Right lobe of liver (tissue), 6 donors: ENCODE measurements around the gene ZNF367. TPM values are rescaled to one million over a fixed set of nuclear protein-coding genes. Genes with fewer than 3 reads are reported as not detected.

ENCODE experiments used
- ATAC-seq, 4 donors: fragments of 200-7000 bp; cut with Tn5 transposase; one replicate each; pipeline ENCODE4 v1.9.1; 2020; ENCODE audit warnings: mild to moderate bottlenecking in 4 of 4, moderate library complexity in 4 of 4
- DNase-seq, 3 donors: peaks; one replicate each; pipeline ENCODE4 v3.0.0-alpha.2; 2020
- H3K27ac ChIP-seq, 3 donors: fragments of 200-600 bp; one replicate each; pipeline ENCODE4 v1.8.0; 2022
- H3K27me3 ChIP-seq, 2 donors: fragments of 200-600 bp; one replicate each; pipeline ENCODE4 v1.8.0; 2022
- H3K36me3 ChIP-seq, 4 donors: fragments of 200-600 bp; sonication (generic) in 1 of 4; one replicate each; pipeline versions ENCODE4 v1.5.1 to v1.8.0; 2017 to 2022; ENCODE audit warnings: control low read depth in 1 of 4
- H3K4me1 ChIP-seq, 4 donors: fragments of 200-600 bp; sonication (generic) in 1 of 4; one replicate each; pipeline versions ENCODE4 v1.5.1 to v1.8.0; 2017 to 2022; ENCODE audit warnings: control low read depth in 1 of 4
- H3K4me3 ChIP-seq, 3 donors: fragments of 200-600 bp; one replicate each; pipeline ENCODE4 v1.8.0; 2022
- H3K9me3 ChIP-seq, 4 donors: fragments of 200-600 bp; sonication (generic) in 1 of 4; one replicate each; pipeline versions ENCODE4 v1.5.1 to v1.8.0; 2017 to 2022; ENCODE audit warnings: control low read depth in 1 of 4
- POLR2A ChIP-seq: fragments of 450-650 bp; IDR thresholded peaks from one replicate; pipeline ENCODE4 v1.6.1; 2017; ENCODE audit warnings: antibody characterized with exemption, mild to moderate bottlenecking
- WGBS: methylation state at CpG from one replicate; pipeline ENCODE4 v1.1.6; 2018; ENCODE audit warnings: low coverage, low lambda C conversion rate; ENCODE audit not compliant: insufficient coverage; ENCODE audit errors: missing lambda C conversion rate; 5-methylcytosine and 5-hydroxymethylcytosine counted together
- intact Hi-C, 2 donors: fragments of 100-400 bp; cut with DNase I; formaldehyde crosslinking; loops; one replicate each; pipeline versions ENCODE4 v1.11.2 to v1.14.1; 2022
- total RNA-seq, 6 experiments: library from RNA; depleted of rRNA in 2 of 6; stranded (reverse); fragments of >200 nt in 2 of 6; fragmentation: NEBNext Ultra II Directional in 3 of 6; extraction: Animal tissue kit (Norgen Biotek cat#: 25700) in 3 of 6; gene quantifications; one replicate each; pipeline versions ENCODE4 v1.1.0 to v1.2.4, GENCODE V29; 2016 to 2023
- TF ChIP-seq, protein P1 (sequence below), 4 donors: fragments of 200-600 bp in 3 of 4; fragments of 450-650 bp in 1 of 4; IDR thresholded peaks; one replicate each; pipeline versions ENCODE4 v1.5.1 to v1.8.0; 2016 to 2022; ENCODE audit warnings: antibody characterized with exemption in 4 of 4, mild to moderate bottlenecking in 2 of 4
- donor health status: DM: no; HTN: yes; CAD: no.
- donor health status: DM: no; HTN: no; CAD: no.
- donor health status: DM: no; HTN: no; CAD: no.
- donor health status: DM: no; HTN: yes; CAD: no.
- donor health status: DM: no; HTN: yes; CAD: no.

Gene ZNF367
- total RNA-seq, 6 experiments from 2014 or later = 0.73 to 9.2 (median 2.6) TPM

- 90% methylated on average over 3 of the region's 3 CpGs for WGBS
- ATAC-seq (no peak), DNase-seq (no peak)
- TF ChIP-seq POLR2A = no peak
- TF ChIP-seq, protein P1, sequence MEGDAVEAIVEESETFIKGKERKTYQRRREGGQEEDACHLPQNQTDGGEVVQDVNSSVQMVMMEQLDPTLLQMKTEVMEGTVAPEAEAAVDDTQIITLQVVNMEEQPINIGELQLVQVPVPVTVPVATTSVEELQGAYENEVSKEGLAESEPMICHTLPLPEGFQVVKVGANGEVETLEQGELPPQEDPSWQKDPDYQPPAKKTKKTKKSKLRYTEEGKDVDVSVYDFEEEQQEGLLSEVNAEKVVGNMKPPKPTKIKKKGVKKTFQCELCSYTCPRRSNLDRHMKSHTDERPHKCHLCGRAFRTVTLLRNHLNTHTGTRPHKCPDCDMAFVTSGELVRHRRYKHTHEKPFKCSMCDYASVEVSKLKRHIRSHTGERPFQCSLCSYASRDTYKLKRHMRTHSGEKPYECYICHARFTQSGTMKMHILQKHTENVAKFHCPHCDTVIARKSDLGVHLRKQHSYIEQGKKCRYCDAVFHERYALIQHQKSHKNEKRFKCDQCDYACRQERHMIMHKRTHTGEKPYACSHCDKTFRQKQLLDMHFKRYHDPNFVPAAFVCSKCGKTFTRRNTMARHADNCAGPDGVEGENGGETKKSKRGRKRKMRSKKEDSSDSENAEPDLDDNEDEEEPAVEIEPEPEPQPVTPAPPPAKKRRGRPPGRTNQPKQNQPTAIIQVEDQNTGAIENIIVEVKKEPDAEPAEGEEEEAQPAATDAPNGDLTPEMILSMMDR (IDR thresholded peaks at IDR 0.05) = no peak
- intact Hi-C loops = no loop called here
- no peaks in the 10 kb centered on the region for H3K9me3 ChIP-seq
- H3K36me3 ChIP-seq = no peaks in the 10 kb centered on the region
- H3K4me1 ChIP-seq = peaks cover 0 to 8% (median 0%) of the 10 kb centered on the region in 4 donors
- H3K4me3 ChIP-seq = no peak overlapping the region
- peak overlapping the region in 1 of 3 donors; percentile 30 for H3K27ac ChIP-seq
- H3K27me3 ChIP-seq = no peaks in the 10 kb centered on the region
These were observed 18.9 kb downstream of the ZNF367 start for GRCh38 chr9:96399325-96399633.

DNA sequence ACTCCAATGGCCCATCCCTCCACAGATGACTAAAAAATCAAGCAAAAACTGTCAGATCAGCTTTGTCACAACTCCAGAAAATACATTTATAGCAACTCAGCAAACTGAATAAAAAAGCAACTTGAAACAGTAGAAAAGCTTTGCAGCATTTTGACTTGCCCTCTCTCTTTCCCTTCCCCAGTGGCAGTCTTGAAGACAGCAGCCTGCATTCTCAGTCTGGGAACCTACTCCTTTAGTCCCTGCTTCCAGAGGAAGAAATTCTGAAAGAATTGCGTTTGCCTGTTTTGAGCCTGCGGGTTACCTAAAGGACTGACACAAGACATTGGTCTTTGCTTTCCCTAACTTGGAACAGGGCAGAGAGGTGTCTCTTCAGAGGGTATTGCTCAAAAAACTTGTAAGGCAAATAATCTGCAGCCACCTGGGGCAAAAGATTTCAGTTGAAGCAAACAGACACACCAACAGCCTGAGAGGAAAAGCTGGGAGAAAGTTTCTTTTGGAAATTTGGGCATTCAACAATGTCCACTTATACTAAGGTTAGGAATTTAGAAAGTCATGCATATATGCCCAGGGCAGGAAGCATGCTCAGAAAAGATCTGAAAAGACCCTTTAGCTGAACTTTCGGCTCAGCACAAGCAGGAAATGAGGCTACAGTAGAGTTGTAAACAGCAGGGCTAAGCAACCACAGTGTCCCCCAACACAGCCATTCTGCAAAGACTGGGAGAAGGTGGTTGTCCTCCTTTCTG lies 19.4 kb downstream of the ZNF367 start:
- WGBS = 35% methylated on average over 3 of the region's 3 CpGs
- DNase-seq = no peak
- peak; percentile 43 to 53 (median 48) for ATAC-seq
- H3K4me3 ChIP-seq = no peak overlapping the region
- no peaks in the 10 kb centered on the region for H3K9me3 ChIP-seq
- peak overlapping the region in 1 of 3 donors; percentile 30 for H3K27ac ChIP-seq
- no peaks in the 10 kb centered on the region for H3K36me3 ChIP-seq
- H3K4me1 ChIP-seq = peaks cover 0 to 8% (median 0%) of the 10 kb centered on the region in 4 donors
- intact Hi-C loops = no loop called here
- TF ChIP-seq POLR2A = no peak
- TF ChIP-seq, protein P1 (IDR thresholded peaks at IDR 0.05) = no peak
- H3K27me3 ChIP-seq = no peaks in the 10 kb centered on the region

- no peak for TF ChIP-seq POLR2A
- TF ChIP-seq, protein P1 (IDR thresholded peaks at IDR 0.05) = no peak
- intact Hi-C loops = no loop called here
- ATAC-seq (no peak), DNase-seq (no peak)
- Histone ChIP-seq H3K36me3 (no peaks in the 10 kb centered on the region), H3K27me3 (no peaks in the 10 kb centered on the region), H3K4me3 (no peak overlapping the region), H3K27ac (no peak overlapping the region), H3K4me1 (peaks cover 0 to 20% (median 6%) of the 10 kb centered on the region in 4 donors), H3K9me3 (no peaks in the 10 kb centered on the region)
- WGBS = 86% methylated on average over 2 of the region's 2 CpGs
These were observed 22.2 kb downstream of the ZNF367 start for GRCh38 chr9:96395964-96396363.

DNA sequence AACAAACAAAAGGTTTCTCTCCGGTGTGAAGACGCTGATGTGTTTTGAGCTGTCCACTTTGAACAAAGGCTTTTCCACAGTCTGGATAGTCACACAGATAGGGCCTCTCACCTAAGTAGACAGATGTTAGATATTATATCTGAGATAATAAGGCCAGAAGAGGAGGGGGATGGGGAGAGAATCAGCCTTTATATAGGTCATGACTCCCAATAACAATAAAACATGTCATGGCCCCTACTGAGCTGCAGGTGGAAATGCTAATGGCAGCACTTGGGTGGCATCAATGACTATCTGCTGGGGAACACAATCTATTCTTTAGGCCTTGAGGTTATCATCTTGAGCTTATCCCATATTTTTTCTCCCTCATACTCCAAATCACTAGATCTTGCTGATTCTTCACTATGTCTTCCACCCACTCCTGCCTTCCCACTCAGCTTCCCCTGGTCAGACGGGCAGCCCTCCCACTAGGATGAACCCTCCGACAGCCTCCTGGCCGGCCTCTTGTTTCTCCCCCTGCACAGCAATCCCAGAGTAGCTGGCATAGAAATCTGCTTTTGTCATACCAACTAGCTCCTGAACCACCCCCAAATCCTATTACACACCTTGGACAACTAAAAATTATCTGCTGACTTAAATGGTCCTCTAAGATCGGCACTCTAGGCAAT lies 23.2 kb downstream of the ZNF367 start:
- intact Hi-C loops = no loop called here
- H3K4me3 ChIP-seq = no peak overlapping the region
- H3K27me3 ChIP-seq = no peaks in the 10 kb centered on the region
- TF ChIP-seq, protein P1 (IDR thresholded peaks at IDR 0.05) = no peak
- no peak for TF ChIP-seq POLR2A
- H3K27ac ChIP-seq = no peak overlapping the region
- H3K36me3 ChIP-seq = no peaks in the 10 kb centered on the region
- WGBS = 93% methylated on average over 3 of the region's 6 CpGs
- peaks cover 0 to 29% (median 10%) of the 10 kb centered on the region in 4 donors for H3K4me1 ChIP-seq
- DNase-seq (no peak), ATAC-seq (no peak)
- H3K9me3 ChIP-seq = no peaks in the 10 kb centered on the region
